ENCODE results near the gene GPX2.
A peak's percentile ranks its signal among the peaks of the same experiment; 100 is the strongest.

GPX2 gene

DNA sequence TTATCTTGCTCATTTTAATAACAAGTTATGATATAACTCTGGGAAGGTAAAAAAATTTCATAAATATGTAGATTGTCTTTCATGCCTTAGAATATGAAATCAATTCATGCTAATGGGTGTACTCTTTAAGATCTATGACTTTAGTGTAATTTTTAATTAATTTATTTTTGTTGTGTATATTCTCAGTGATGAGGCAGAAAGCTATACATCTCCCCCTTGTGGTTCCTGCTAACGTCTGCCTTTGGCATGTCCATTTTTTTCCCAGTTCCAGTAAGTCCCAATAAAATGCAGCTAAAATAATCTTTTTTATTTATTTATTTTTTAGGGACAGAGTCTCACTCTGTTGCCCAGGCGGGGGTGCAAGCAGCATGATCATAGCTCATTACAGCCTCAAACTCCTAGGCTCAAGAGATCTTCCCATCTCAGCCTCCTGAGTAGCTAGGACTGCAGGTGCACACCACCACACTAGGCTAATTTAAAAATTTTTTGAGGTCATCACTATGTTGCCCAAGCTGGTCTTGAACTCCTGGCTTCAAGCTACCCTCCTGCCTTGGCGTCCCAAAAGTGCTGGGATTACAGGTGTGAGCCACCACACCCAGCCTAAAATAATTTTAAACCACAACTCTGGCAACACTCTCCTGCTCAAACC lies 31.6 kb downstream of the GPX2 start:
- FAIRE-seq: peak; percentile 88

GRCh38 chr14:64906022-64906421 lies 36.5 kb downstream of the GPX2 start:
- no peak for FAIRE-seq

DNA sequence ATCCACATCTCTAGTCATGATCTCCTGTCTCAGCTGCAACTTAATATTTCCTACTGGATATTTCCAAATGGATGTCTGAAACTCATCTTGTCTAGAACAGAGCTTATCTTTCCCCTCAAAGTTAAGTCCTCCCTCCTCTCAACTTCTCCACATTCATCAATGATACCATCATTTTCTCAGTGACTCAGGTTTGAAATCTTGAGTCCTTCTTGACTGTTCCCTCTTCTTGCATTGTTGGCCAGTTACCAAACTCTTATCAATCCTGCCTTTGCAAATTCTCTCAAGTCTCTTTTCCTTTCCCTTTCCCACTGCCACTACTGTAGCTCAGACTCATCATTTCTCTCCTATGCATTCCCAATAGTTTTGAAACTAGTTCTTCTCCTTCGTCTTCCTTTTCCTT lies 42.6 kb downstream of the GPX2 start:
- FAIRE-seq: no peak

- peak; percentile 96 for FAIRE-seq
These were observed 50.6 kb downstream of the GPX2 start for GRCh38 chr14:64891839-64892375.

DNA sequence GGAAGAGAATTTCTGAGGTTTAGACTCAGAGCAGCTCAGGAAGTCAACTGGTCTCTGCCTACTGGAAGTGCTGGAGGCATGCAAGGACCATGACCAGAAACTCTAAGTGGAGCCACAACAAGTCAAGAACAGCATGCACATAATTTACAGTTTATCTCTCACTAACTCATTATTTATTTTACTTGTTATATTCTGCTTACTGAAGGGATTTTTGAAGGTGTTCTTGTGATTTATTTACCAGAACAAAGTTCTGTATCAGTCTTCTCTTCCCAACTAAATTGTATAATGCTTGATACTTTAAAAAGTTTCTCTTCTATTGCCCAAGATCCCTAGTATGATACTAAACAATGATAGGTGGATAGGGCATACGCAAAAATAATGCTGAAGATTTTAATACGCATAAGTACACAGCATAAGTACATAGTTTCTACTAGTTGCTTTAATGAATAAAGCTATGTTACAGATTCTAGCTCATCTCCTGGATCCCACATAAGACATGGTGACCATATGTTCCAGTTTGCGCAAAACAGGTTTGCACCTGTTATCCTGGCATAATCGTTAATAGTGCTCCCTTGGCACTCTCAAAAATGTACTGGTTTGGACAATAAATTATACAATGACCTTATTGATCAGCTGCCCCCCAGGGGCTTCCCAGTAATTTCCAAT lies 51.2 kb downstream of the GPX2 start:
- FAIRE-seq: no peak

GRCh38 chr14:64889352-64889751 lies 53.2 kb downstream of the GPX2 start:
- FAIRE-seq: no peak

Data from A204.1 (cell line).